ENCODE results near the gene TRMT6.

TRMT6 gene

GRCh38 chr20:5977223-5977622 is 26.9 kb upstream of the TRMT6 start:
- TF ChIP-seq CTCF (IDR thresholded peaks at IDR 0.05), result no peak
- Histone ChIP-seq H3K4me3 (no peak overlapping the region), H3K27ac (no peak overlapping the region), H3K27me3 (no peaks in the 10 kb centered on the region), H3K9me3 (no peaks in the 10 kb centered on the region), H3K4me1 (no peaks in the 10 kb centered on the region), H3K36me3 (peaks cover 0 to 53% (median 18%) of the 10 kb centered on the region in 3 donors)
- intact Hi-C loops (cut with DNase I; ENCODE audit: low total_unique reads), result no loop called here
- DNase-seq, result no peak

- DNase-seq, result no peak
- Histone ChIP-seq H3K9me3 (no peaks in the 10 kb centered on the region), H3K36me3 (peaks cover 0 to 56% (median 18%) of the 10 kb centered on the region in 3 donors), H3K27ac (no peak overlapping the region), H3K4me3 (no peak overlapping the region), H3K4me1 (no peaks in the 10 kb centered on the region), H3K27me3 (no peaks in the 10 kb centered on the region)
- intact Hi-C loops (cut with DNase I; ENCODE audit: low total_unique reads), result no loop called here
- no peak for TF ChIP-seq CTCF (IDR thresholded peaks at IDR 0.05)
Measured at GRCh38 chr20:5975778-5976177, 25.4 kb upstream of the TRMT6 start.

GRCh38 chr20:5974531-5974930 is 24.2 kb upstream of the TRMT6 start:
- no peak for DNase-seq
- Histone ChIP-seq H3K27ac (no peak overlapping the region), H3K9me3 (no peaks in the 10 kb centered on the region), H3K27me3 (no peaks in the 10 kb centered on the region), H3K36me3 (peaks cover 0 to 58% (median 18%) of the 10 kb centered on the region in 3 donors), H3K4me3 (no peak overlapping the region), H3K4me1 (no peaks in the 10 kb centered on the region)
- intact Hi-C loops (cut with DNase I; ENCODE audit: low total_unique reads), result no loop called here
- TF ChIP-seq CTCF (IDR thresholded peaks at IDR 0.05), result no peak

GRCh38 chr20:5973971-5974370 is 23.6 kb upstream of the TRMT6 start:
- Histone ChIP-seq H3K36me3 (peaks cover 0 to 54% (median 18%) of the 10 kb centered on the region in 3 donors), H3K4me3 (no peak overlapping the region), H3K27ac (no peak overlapping the region), H3K4me1 (no peaks in the 10 kb centered on the region), H3K9me3 (no peaks in the 10 kb centered on the region), H3K27me3 (no peaks in the 10 kb centered on the region)
- no peak for DNase-seq
- intact Hi-C loops (cut with DNase I; ENCODE audit: low total_unique reads), result no loop called here
- no peak for TF ChIP-seq CTCF (IDR thresholded peaks at IDR 0.05)

GRCh38 chr20:5973172-5973571 is 22.8 kb upstream of the TRMT6 start:
- Histone ChIP-seq H3K27ac (no peak overlapping the region), H3K4me1 (no peaks in the 10 kb centered on the region), H3K27me3 (no peaks in the 10 kb centered on the region), H3K4me3 (no peak overlapping the region), H3K9me3 (no peaks in the 10 kb centered on the region), H3K36me3 (peaks cover 0 to 52% (median 13%) of the 10 kb centered on the region in 3 donors)
- intact Hi-C loops (cut with DNase I; ENCODE audit: low total_unique reads), result no loop called here
- TF ChIP-seq CTCF (IDR thresholded peaks at IDR 0.05), result no peak
- DNase-seq, result no peak

GRCh38 chr20:5971203-5971602 is 20.9 kb upstream of the TRMT6 start:
- Histone ChIP-seq H3K4me3 (no peak overlapping the region), H3K27ac (no peak overlapping the region), H3K36me3 (peaks cover 7 to 50% (median 9%) of the 10 kb centered on the region in 3 donors), H3K9me3 (no peaks in the 10 kb centered on the region), H3K4me1 (no peaks in the 10 kb centered on the region), H3K27me3 (no peaks in the 10 kb centered on the region)
- no peak for DNase-seq
- intact Hi-C loops (cut with DNase I; ENCODE audit: low total_unique reads), result no loop called here
- no peak for TF ChIP-seq CTCF (IDR thresholded peaks at IDR 0.05)
